CD14-positive monocyte (primary cell): ENCODE results near the gene FHIT. TPM values are rescaled to one million over a fixed set of nuclear protein-coding genes. Genes with fewer than 3 reads are reported as not detected.

Source experiments
- DNase-seq, 3 donors: peaks; one replicate each; pipeline ENCODE4 v3.0.0-alpha.2; 2011 to 2022
- H2AFZ ChIP-seq: 2 replicates; pipeline ENCODE4 v1.6.0; 2012; ENCODE audit warnings: mild to moderate bottlenecking, low read depth, low read length, inconsistent platforms; ENCODE audit not compliant: insufficient read depth, poor library complexity, severe bottlenecking
- H3K27ac ChIP-seq, 2 donors: 1 replicate in 1 of 2; 2 replicates in 1 of 2; pipeline ENCODE4 v1.5.1; 2012 to 2013; ENCODE audit warnings: low read length in 2 of 2, control low read depth in 1 of 2, inconsistent platforms in 1 of 2, low read depth in 1 of 2, mild to moderate bottlenecking in 1 of 2
- H3K27me3 ChIP-seq, 2 donors: one replicate each; pipeline versions ENCODE4 v1.6.0 to v1.6.1; 2011 to 2013; ENCODE audit warnings: low read length in 2 of 2; ENCODE audit not compliant: control insufficient read depth in 2 of 2, insufficient read depth in 2 of 2
- H3K36me3 ChIP-seq, 2 donors: replicated peaks in 1 of 2; 1 replicate in 1 of 2; 2 replicates in 1 of 2; pipeline versions ENCODE4 v1.5.1 to v1.6.1; 2012 to 2013; ENCODE audit warnings: low read length in 2 of 2, control low read depth in 1 of 2, inconsistent platforms in 1 of 2, mild to moderate bottlenecking in 1 of 2; ENCODE audit not compliant: insufficient read depth in 2 of 2, control insufficient read depth in 1 of 2
- H3K4me1 ChIP-seq, 2 donors: 1 replicate in 1 of 2; 2 replicates in 1 of 2; pipeline versions ENCODE4 v1.5.1 to v1.6.1; 2012 to 2013; ENCODE audit warnings: low read length in 2 of 2, control low read depth in 1 of 2, inconsistent platforms in 1 of 2, mild to moderate bottlenecking in 1 of 2, moderate library complexity in 1 of 2; ENCODE audit not compliant: insufficient read depth in 2 of 2, control insufficient read depth in 1 of 2
- H3K4me2 ChIP-seq: replicated peaks from 2 replicates; pipeline ENCODE3; 2012; ENCODE audit warnings: low read length, moderate library complexity, mild to moderate bottlenecking; ENCODE audit not compliant: poor library complexity, severe bottlenecking; ENCODE audit errors: extremely low read depth
- H3K4me3 ChIP-seq, 3 experiments: fragments of 200-600 bp in 1 of 3; sonication (generic) in 1 of 3; replicated peaks in 1 of 3; 1 replicate in 2 of 3; 2 replicates in 1 of 3; pipeline ENCODE4 v1.5.1; 2011 to 2013; ENCODE audit warnings: low read length in 3 of 3, mild to moderate bottlenecking in 3 of 3, control low read depth in 2 of 3, low read depth in 2 of 3, inconsistent platforms in 1 of 3, moderate library complexity in 1 of 3
- H3K79me2 ChIP-seq: 2 replicates; pipeline ENCODE4 v1.6.0; 2012; ENCODE audit warnings: mild to moderate bottlenecking, control low read depth, inconsistent platforms, low read length, moderate library complexity; ENCODE audit not compliant: insufficient read depth
- H3K9ac ChIP-seq: 2 replicates; pipeline ENCODE4 v1.6.0; 2017; ENCODE audit warnings: low read length, mild to moderate bottlenecking; ENCODE audit not compliant: insufficient read depth, poor library complexity, severe bottlenecking
- H3K9me3 ChIP-seq, 2 donors: replicated peaks in 1 of 2; 1 replicate in 1 of 2; 2 replicates in 1 of 2; pipeline versions ENCODE4 v1.5.1 to v1.6.1; 2012 to 2013; ENCODE audit warnings: low read length in 2 of 2, control low read depth in 1 of 2; ENCODE audit not compliant: control insufficient read depth in 1 of 2, insufficient read depth in 1 of 2
- H4K20me1 ChIP-seq: 2 replicates; pipeline ENCODE4 v1.6.0; 2012; ENCODE audit warnings: mild to moderate bottlenecking, low read length, control low read depth, moderate library complexity; ENCODE audit not compliant: insufficient read depth
- H3K27ac Mint-ChIP-seq, 7 donors: one replicate each; pipeline ENCODE4 v1.8.0; 2020; ENCODE audit warnings: mild to moderate bottlenecking in 7 of 7, mixed read lengths in 7 of 7, moderate library complexity in 6 of 7, inconsistent platforms in 2 of 7
- H3K27me3 Mint-ChIP-seq, 3 donors: one replicate each; pipeline ENCODE4 v1.8.0; 2021 to 2022; ENCODE audit warnings: low read depth in 3 of 3, mild to moderate bottlenecking in 3 of 3, mixed read lengths in 3 of 3, moderate library complexity in 3 of 3, inconsistent platforms in 1 of 3
- H3K36me3 Mint-ChIP-seq, 2 donors: one replicate each; pipeline ENCODE4 v1.8.0; 2020; ENCODE audit warnings: mixed read lengths in 2 of 2, inconsistent platforms in 1 of 2, mild to moderate bottlenecking in 1 of 2
- H3K4me1 Mint-ChIP-seq: one replicate; pipeline ENCODE4 v1.8.0; 2020; ENCODE audit warnings: mild to moderate bottlenecking, mixed read lengths
- H3K4me3 Mint-ChIP-seq, 2 donors: one replicate each; pipeline ENCODE4 v1.8.0; 2020; ENCODE audit warnings: mild to moderate bottlenecking in 2 of 2, mixed read lengths in 2 of 2, moderate library complexity in 1 of 2
- H3K9me3 Mint-ChIP-seq, 7 donors: one replicate each; pipeline ENCODE4 v1.8.0; 2020 to 2022; ENCODE audit warnings: mixed read lengths in 7 of 7, mild to moderate bottlenecking in 6 of 7, moderate library complexity in 6 of 7, inconsistent platforms in 2 of 7
- WGBS: methylation state at CpG from one replicate; pipeline ENCODE4 v1.1.5; 2013; ENCODE audit warnings: missing lambda C conversion rate; ENCODE audit not compliant: insufficient coverage; 5-methylcytosine and 5-hydroxymethylcytosine counted together
- intact Hi-C, 2 donors: fragments of 100-400 bp; cut with micrococcal nuclease; formaldehyde crosslinking; loops; one replicate each; pipeline versions ENCODE4 v1.15.0 to v1.15.1; 2023
- polyA plus RNA-seq, 3 donors: library from polyadenylated mRNA; depleted of rRNA in 1 of 3; unstranded in 2 of 3; stranded (reverse) in 1 of 3; fragments of 300-500 nt in 2 of 3; fragments of >200 nt in 1 of 3; fragmentation: Illumina TruSeq in 2 of 3; gene quantifications; 1 replicate in 2 of 3; 2 replicates in 1 of 3; pipeline ENCODE4 v1.2.3, GENCODE V29; 2012 to 2021
- TF ChIP-seq, protein P1 (sequence below): fragments of 200-600 bp; IDR thresholded peaks from one replicate; pipeline ENCODE4 v1.8.0; 2022; ENCODE audit warnings: antibody characterized with exemption, mild to moderate bottlenecking

Gene FHIT
- polyA plus RNA-seq, 3 donors, result 1.7 to 3.4 (median 3.2) TPM

DNA sequence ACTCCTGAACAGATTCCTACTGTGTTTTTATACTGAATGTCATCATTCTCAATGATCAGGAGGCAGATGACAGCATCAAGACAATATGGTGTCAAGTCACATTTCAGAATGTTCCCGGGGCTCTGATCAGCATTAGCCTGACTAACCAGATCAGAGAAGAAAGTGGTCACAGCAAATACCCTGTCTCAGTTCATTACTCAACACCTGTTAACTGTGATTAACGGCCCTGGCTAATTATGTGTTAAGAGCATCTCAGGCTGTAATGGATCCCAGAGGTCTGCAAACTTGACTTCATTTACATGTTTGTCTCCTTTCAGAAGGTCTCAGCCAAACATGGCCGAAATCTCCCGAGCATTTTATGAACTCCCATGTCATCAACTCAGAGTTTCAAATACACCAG lies 833.7 kb downstream of the FHIT start:
- intact Hi-C loops, result no loop called here
- Histone ChIP-seq H3K27ac (no peak overlapping the region), H3K36me3 (no peaks in the 10 kb centered on the region), H3K4me3 (no peak overlapping the region), H3K9me3 (no peaks in the 10 kb centered on the region), H4K20me1 (no peaks in the 10 kb centered on the region), H2AFZ (no peak overlapping the region), H3K9ac (no peak overlapping the region), H3K79me2 (no peaks in the 10 kb centered on the region), H3K27me3 (no peaks in the 10 kb centered on the region), H3K4me2 (no peak overlapping the region), H3K4me1 (no peaks in the 10 kb centered on the region)
- DNase-seq, result no peak
- 100% methylated on average over 2 of the region's 4 CpGs for WGBS
- TF ChIP-seq, protein P1, sequence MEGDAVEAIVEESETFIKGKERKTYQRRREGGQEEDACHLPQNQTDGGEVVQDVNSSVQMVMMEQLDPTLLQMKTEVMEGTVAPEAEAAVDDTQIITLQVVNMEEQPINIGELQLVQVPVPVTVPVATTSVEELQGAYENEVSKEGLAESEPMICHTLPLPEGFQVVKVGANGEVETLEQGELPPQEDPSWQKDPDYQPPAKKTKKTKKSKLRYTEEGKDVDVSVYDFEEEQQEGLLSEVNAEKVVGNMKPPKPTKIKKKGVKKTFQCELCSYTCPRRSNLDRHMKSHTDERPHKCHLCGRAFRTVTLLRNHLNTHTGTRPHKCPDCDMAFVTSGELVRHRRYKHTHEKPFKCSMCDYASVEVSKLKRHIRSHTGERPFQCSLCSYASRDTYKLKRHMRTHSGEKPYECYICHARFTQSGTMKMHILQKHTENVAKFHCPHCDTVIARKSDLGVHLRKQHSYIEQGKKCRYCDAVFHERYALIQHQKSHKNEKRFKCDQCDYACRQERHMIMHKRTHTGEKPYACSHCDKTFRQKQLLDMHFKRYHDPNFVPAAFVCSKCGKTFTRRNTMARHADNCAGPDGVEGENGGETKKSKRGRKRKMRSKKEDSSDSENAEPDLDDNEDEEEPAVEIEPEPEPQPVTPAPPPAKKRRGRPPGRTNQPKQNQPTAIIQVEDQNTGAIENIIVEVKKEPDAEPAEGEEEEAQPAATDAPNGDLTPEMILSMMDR, result no peak
- Mint-ChIP-seq H3K27me3 (peaks cover 0 to 2% (median 0%) of the 10 kb centered on the region in 3 donors), H3K9me3 (peaks cover 0 to 6% (median 0%) of the 10 kb centered on the region in 7 donors), H3K27ac (no peak overlapping the region), H3K36me3 (no peaks in the 10 kb centered on the region), H3K4me1 (no peaks in the 10 kb centered on the region), H3K4me3 (no peak overlapping the region)

DNA sequence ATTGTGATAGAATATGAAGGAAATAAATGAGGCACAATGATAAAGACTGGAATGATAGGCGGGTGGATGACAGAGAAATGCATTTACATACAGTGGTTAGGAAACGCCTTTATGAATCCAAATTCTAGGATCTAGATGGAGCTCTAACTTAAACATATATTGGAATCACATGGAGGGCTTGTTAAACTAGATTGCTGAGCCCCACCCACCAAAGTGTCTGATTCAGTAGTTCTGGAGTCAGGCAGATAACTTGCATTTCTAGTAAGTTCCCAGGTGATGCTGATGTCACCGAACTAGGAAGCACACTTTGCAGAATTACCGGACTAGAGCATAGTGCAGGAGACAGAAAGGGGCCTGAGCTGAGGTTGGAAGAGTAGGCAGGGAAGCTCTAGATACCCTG lies 837.2 kb downstream of the FHIT start:
- TF ChIP-seq, protein P1, result no peak
- no peaks in the 10 kb centered on the region for H4K20me1 ChIP-seq
- Mint-ChIP-seq H3K36me3 (no peaks in the 10 kb centered on the region), H3K9me3 (peaks cover 0 to 4% (median 0%) of the 10 kb centered on the region in 7 donors), H3K27ac (no peak overlapping the region), H3K4me1 (no peaks in the 10 kb centered on the region), H3K27me3 (no peaks in the 10 kb centered on the region), H3K4me3 (no peak overlapping the region)
- WGBS, result 93% methylated on average over 2 of the region's 4 CpGs
- H3K4me1 ChIP-seq, result no peaks in the 10 kb centered on the region
- intact Hi-C loops, result no loop called here
- no peak overlapping the region for H3K9ac ChIP-seq
- no peaks in the 10 kb centered on the region for H3K36me3 ChIP-seq
- no peak overlapping the region for H3K27ac ChIP-seq
- no peaks in the 10 kb centered on the region for H3K9me3 ChIP-seq
- no peak overlapping the region for H2AFZ ChIP-seq
- H3K4me3 ChIP-seq, result no peak overlapping the region
- no peak overlapping the region for H3K4me2 ChIP-seq
- H3K27me3 ChIP-seq, result no peaks in the 10 kb centered on the region
- no peaks in the 10 kb centered on the region for H3K79me2 ChIP-seq
- DNase-seq, result no peak
